Middle frontal gyrus (tissue), 1 donor: ENCODE measurements around the gene PARVB.

Source experiments
- DNase-seq: peaks from one replicate; pipeline ENCODE4 v3.0.0-alpha.2; 2015; ENCODE audit warnings: low spot score; ENCODE audit errors: extremely low spot score

PARVB gene

DNA sequence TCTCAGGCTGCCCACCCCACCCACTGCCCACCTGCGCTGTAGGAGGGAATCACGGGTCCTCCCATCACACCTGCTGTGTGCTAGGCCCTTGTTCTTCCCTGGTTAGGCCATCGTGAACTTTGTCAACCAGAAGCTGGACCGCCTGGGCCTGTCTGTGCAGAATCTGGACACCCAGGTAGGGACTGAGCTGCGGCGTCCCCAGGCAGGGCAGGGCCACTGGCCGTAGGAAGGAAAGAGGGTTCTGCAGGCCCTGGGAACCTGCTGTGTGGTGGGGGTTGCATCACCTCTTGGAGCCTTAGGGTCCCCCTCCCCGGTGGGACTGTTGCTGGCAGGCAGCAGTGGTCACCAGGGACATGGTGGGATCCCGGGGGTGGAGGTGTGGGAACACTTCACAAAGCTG, 172.1 kb downstream of the PARVB start:
- no peak for DNase-seq

GRCh38 chr22:44196731-44197131, 172.6 kb downstream of the PARVB start:
- DNase-seq: no peak

DNA sequence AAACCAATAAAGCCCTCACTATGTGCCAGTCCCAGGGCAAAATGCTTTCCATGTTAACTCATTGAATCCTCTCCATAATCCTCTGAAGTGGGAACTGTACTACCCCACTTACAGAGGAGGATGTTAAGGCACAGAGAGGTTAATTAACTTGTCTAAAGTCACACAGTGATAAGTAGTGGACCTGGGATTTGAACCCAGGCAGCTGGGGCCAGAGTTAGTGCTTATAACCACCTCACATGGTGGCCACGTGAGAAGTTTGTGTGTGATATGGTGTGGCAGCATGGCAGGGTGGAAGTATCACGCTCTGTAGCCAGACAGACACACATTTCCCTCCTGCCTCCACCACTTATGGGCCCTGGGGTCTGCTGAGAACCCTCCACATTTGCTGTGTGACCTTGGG, 173.2 kb downstream of the PARVB start:
- no peak for DNase-seq

GRCh38 chr22:44199164-44199563, 175.1 kb downstream of the PARVB start:
- no peak for DNase-seq

GRCh38 chr22:44199866-44200265, 175.8 kb downstream of the PARVB start:
- no peak for DNase-seq

- DNase-seq: no peak
Measured at GRCh38 chr22:44200451-44200850, 176.3 kb downstream of the PARVB start.

GRCh38 chr22:44200855-44201550, 176.9 kb downstream of the PARVB start:
- no peak for DNase-seq

DNA sequence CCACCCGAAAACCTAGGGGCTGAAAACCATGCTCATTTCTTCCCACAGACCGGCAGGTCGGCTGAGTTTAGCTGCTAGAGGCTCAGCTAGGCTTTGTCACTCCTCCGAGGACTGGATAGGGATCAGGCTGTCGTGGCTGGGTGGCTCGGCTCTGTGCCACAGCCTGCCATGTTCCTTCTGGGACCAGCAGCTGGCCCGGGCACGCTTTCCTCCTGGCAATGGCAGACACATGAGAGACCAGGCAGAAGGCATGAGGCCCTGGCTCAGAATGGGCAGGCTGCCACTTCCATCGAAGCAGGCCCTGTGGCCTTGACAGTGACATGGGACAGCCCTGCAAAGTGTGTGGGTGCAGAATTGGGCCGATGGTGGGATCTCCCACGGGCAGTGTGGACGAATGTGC, 177.6 kb downstream of the PARVB start:
- no peak for DNase-seq

- DNase-seq: no peak
Measured at GRCh38 chr22:44202261-44202789, 178.2 kb downstream of the PARVB start.

DNA sequence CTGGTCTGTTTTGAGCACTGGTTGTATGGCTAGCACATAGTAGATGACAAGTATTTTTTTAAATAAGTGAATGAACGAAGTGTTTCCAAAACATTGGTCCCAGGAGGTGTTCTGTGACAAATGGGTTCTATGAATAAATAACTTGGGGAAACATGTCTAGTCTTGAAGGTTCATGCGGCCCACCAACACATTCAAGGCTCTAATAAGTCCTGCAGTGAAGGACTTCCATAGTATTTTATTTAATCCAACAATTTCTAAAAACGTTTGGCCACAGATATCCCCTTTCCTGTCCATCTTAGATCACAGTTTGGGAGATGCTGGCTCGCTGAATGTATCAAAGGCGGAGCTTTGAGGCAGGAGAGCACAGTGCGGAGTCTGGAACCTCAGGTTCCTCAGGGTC, 179.1 kb downstream of the PARVB start:
- no peak for DNase-seq

DNA sequence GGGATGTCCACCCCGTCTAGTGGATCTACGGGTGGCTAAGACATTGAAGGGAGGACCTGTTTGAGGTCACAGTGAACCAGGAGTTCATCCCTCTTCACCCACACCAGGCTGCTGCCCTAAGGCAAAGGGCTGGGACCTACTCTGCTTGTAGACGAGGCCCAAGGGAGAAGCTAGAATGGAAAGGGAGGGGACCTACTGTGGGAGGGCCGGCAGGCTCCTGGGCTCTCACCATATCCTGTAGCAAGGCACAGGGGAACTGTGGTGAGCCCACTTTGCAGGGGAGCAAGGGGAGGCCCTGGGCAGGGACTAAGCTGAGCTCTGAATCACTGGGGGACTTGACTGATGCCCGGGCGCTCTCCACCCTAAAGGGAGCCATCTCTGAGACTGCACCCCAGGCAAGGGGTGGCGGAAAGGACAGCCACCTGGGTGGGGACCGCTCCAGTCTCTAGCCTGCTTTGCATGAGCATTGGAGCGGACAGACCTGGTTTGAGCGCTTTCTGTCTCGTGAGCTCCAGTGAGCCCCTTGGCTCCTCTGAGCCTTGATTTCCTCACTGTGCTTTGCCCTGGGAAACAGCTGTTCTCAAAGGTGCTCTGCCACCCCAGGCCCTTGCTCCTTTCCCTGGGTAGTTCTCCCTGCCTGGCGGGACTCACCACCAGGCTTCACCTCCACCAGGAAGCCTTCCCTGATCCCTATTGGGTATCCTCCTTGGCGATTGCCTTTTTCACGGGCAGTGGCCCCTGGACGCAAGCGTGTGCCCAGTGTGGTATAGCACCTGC, 180.8 kb downstream of the PARVB start:
- DNase-seq: no peak

- no peak for DNase-seq
Measured at GRCh38 chr22:44205516-44206329, 181.6 kb downstream of the PARVB start.

GRCh38 chr22:44206330-44206645, 182.2 kb downstream of the PARVB start:
- DNase-seq: no peak

GRCh38 chr22:44206696-44207095, 182.6 kb downstream of the PARVB start:
- DNase-seq: no peak

- no peak for DNase-seq
Measured at GRCh38 chr22:44207173-44207980, 183.3 kb downstream of the PARVB start.

- DNase-seq: no peak
Measured at GRCh38 chr22:44207981-44208317, 183.8 kb downstream of the PARVB start.

- DNase-seq: no peak
Measured at GRCh38 chr22:44209343-44209742, 185.2 kb downstream of the PARVB start.

GRCh38 chr22:44210722-44211121, 186.6 kb downstream of the PARVB start:
- no peak for DNase-seq

- DNase-seq: no peak
Measured at GRCh38 chr22:44211256-44211945, 187.3 kb downstream of the PARVB start.
